Glutamatergic neuron (in vitro differentiated cells): ENCODE measurements around the gene PHACTR3. TPM values are rescaled to one million over a fixed set of nuclear protein-coding genes. Genes with fewer than 3 reads are reported as not detected.

Experiments
- DNase-seq: peaks from one replicate; pipeline ENCODE4 v3.0.0; 2022
- H3K27ac Mint-ChIP-seq: one replicate; pipeline ENCODE4 v1.8.0; 2020; ENCODE audit warnings: mild to moderate bottlenecking, mixed read lengths, inconsistent platforms; ENCODE audit not compliant: unreplicated experiment
- H3K27me3 Mint-ChIP-seq: one replicate; pipeline ENCODE4 v1.8.0; 2020; ENCODE audit warnings: mild to moderate bottlenecking, moderate library complexity, mixed read lengths, inconsistent platforms; ENCODE audit not compliant: unreplicated experiment
- H3K36me3 Mint-ChIP-seq: one replicate; pipeline ENCODE4 v1.8.0; 2020; ENCODE audit warnings: mild to moderate bottlenecking, mixed read lengths, inconsistent platforms; ENCODE audit not compliant: unreplicated experiment
- H3K4me1 Mint-ChIP-seq: one replicate; pipeline ENCODE4 v1.8.0; 2020; ENCODE audit warnings: mild to moderate bottlenecking, low read depth, mixed read lengths, inconsistent platforms; ENCODE audit not compliant: unreplicated experiment
- H3K4me3 Mint-ChIP-seq: one replicate; pipeline ENCODE4 v1.8.0; 2020; ENCODE audit warnings: mild to moderate bottlenecking, mixed read lengths, inconsistent platforms; ENCODE audit not compliant: unreplicated experiment
- H3K9me3 Mint-ChIP-seq: one replicate; pipeline ENCODE4 v1.8.0; 2020; ENCODE audit warnings: mild to moderate bottlenecking, moderate library complexity, mixed read lengths, inconsistent platforms; ENCODE audit not compliant: unreplicated experiment
- CTCF ChIP-seq: fragments of 200-600 bp; sonication (generic); IDR thresholded peaks from one replicate; pipeline ENCODE4 v1.5.0; 2021; ENCODE audit not compliant: partially characterized antibody, unreplicated experiment
- total RNA-seq: library from RNA; stranded (reverse); fragmentation: NEBNext Ultra II Directional; extraction: Animal tissue kit (Norgen Biotek cat#: 25700); gene quantifications from one replicate; pipeline ENCODE4 v1.2.1, GENCODE V29; 2021; ENCODE audit not compliant: unreplicated experiment

PHACTR3 gene
- total RNA-seq, 1 donor from 2014 or later = 37.0 TPM

- no peak for DNase-seq
- Mint-ChIP-seq H3K27ac (no peak overlapping the region), H3K4me1 (peaks cover 21% of the 10 kb centered on the region), H3K36me3 (peaks cover 8% of the 10 kb centered on the region), H3K4me3 (no peak overlapping the region), H3K27me3 (peaks cover 3% of the 10 kb centered on the region), H3K9me3 (peaks cover 16% of the 10 kb centered on the region)
- no peak for TF ChIP-seq CTCF
Observed at GRCh38 chr20:59812286-59813125, 208.2 kb downstream of the PHACTR3 start.

GRCh38 chr20:59813126-59813947 lies 209.0 kb downstream of the PHACTR3 start:
- Mint-ChIP-seq H3K27ac (no peak overlapping the region), H3K4me3 (no peak overlapping the region), H3K27me3 (peaks cover 3% of the 10 kb centered on the region), H3K9me3 (peaks cover 16% of the 10 kb centered on the region), H3K36me3 (peaks cover 4% of the 10 kb centered on the region), H3K4me1 (peaks cover 21% of the 10 kb centered on the region)
- no peak for TF ChIP-seq CTCF
- no peak for DNase-seq

GRCh38 chr20:59813948-59814839 lies 209.9 kb downstream of the PHACTR3 start:
- Mint-ChIP-seq H3K27ac (no peak overlapping the region), H3K9me3 (peaks cover 16% of the 10 kb centered on the region), H3K4me1 (peaks cover 21% of the 10 kb centered on the region), H3K4me3 (no peak overlapping the region), H3K36me3 (peaks cover 10% of the 10 kb centered on the region), H3K27me3 (peaks cover 6% of the 10 kb centered on the region)
- no peak for DNase-seq
- no peak for TF ChIP-seq CTCF

- Mint-ChIP-seq H3K27me3 (peaks cover 6% of the 10 kb centered on the region), H3K9me3 (peaks cover 12% of the 10 kb centered on the region), H3K27ac (no peak overlapping the region), H3K4me1 (peaks cover 22% of the 10 kb centered on the region), H3K36me3 (peaks cover 10% of the 10 kb centered on the region), H3K4me3 (no peak overlapping the region)
- no peak for DNase-seq
- no peak for TF ChIP-seq CTCF
Observed at GRCh38 chr20:59814840-59815340, 210.6 kb downstream of the PHACTR3 start.
